Measurements from ENCODE around the gene METTL21A. TPM values are rescaled to one million over a fixed set of nuclear protein-coding genes. Genes with fewer than 3 reads are reported as not detected.

Gene METTL21A
- total RNA-seq = 10 to 100 TPM in 1 of 2 donors, 1 to 10 TPM in 1; 6.7 to 11.1 TPM
- polyA plus RNA-seq = 10 to 100 TPM in 1 of 2 donors, 1 to 10 TPM in 1; 6.6 to 15.4 TPM
- long read RNA-seq, donor 1, full-length matches to known transcripts = 19 of 34 reads
- long read RNA-seq, donor 1, partial matches to known transcripts = 2 of 34 reads
- long read RNA-seq, donor 1, other reads (novel, unspliced or antisense) = 13 of 34 reads
- long read RNA-seq, donor 2, partial matches to known transcripts = 1 of 16 reads
- long read RNA-seq, donor 2, other reads (novel, unspliced or antisense) = 10 of 16 reads

GRCh38 chr2:207625014-207625907, at the start of gene METTL21A:
Gene METTL21A (minus strand): TSS chr2:207625394. CDS start chr2:207624375, 1,019 bp downstream.
- no peaks in the 10 kb centered on the region for H3K36me3 ChIP-seq (ENCODE audit: control insufficient read depth in 1 of 2, insufficient read depth in 2 of 2, low read length in 1 of 2)
- no peaks in the 10 kb centered on the region for H3K27me3 ChIP-seq (ENCODE audit: control insufficient read depth in 1 of 2, insufficient read depth in 2 of 2, low read length in 1 of 2)
- intact Hi-C loops (cut with DNase I) = loop anchor here (2.0 to 10.0 kb wide), 4 partner anchors 86 to 450 kb away; partner anchors contain the start of genes CCNYL1 (in 2 of the 2) and PLEKHM3 (in 1 of the 2)
- peak within 1 kb of the TSS; percentile 29 to 73 for H3K27ac ChIP-seq (ENCODE audit: low read depth in 1 of 2, low read length in 2 of 2)
- 0 to 1% methylated on average over 71 to 92 of the region's 92 CpGs for WGBS, 2 donors
- H3K4me3 ChIP-seq (ENCODE audit: low read length in 2 of 2) = peak within 1 kb of the TSS; percentile 85 to 90
- DNase-seq (peak; percentile 90 to 95), ATAC-seq (ENCODE audit: low FRiP score) (peak; percentile 94)
- H3K4me1 ChIP-seq (ENCODE audit: control insufficient read depth in 1 of 2, insufficient read depth in 2 of 2, low read length in 2 of 2) = no peaks in the 10 kb centered on the region
- no peaks in the 10 kb centered on the region for H3K9me3 ChIP-seq (ENCODE audit: control insufficient read depth, low read length)

- H3K27ac ChIP-seq (ENCODE audit: low read depth in 1 of 2, low read length in 2 of 2) = no peak overlapping the region
- no peak for ATAC-seq (ENCODE audit: low FRiP score)
- no peak for DNase-seq
- no peak overlapping the region for H3K4me3 ChIP-seq (ENCODE audit: low read length in 2 of 2)
- 83 to 87% methylated on average over 2 of the region's 2 CpGs for WGBS, 2 donors
- H3K4me1 ChIP-seq (ENCODE audit: control insufficient read depth in 1 of 2, insufficient read depth in 2 of 2, low read length in 2 of 2) = no peaks in the 10 kb centered on the region
- H3K9me3 ChIP-seq (ENCODE audit: control insufficient read depth, low read length) = no peaks in the 10 kb centered on the region
- H3K27me3 ChIP-seq (ENCODE audit: control insufficient read depth in 1 of 2, insufficient read depth in 2 of 2, low read length in 1 of 2) = no peaks in the 10 kb centered on the region
- intact Hi-C loops (cut with DNase I) = no loop called here
- no peaks in the 10 kb centered on the region for H3K36me3 ChIP-seq (ENCODE audit: control insufficient read depth in 1 of 2, insufficient read depth in 2 of 2, low read length in 1 of 2)
These were observed 49.6 kb upstream of the METTL21A start for GRCh38 chr2:207674826-207675225.

- Histone ChIP-seq H3K27me3 (ENCODE audit: control insufficient read depth in 1 of 2, insufficient read depth in 2 of 2, low read length in 1 of 2) (no peaks in the 10 kb centered on the region), H3K27ac (ENCODE audit: low read depth in 1 of 2, low read length in 2 of 2) (no peak overlapping the region), H3K4me1 (ENCODE audit: control insufficient read depth in 1 of 2, insufficient read depth in 2 of 2, low read length in 2 of 2) (no peaks in the 10 kb centered on the region), H3K36me3 (ENCODE audit: control insufficient read depth in 1 of 2, insufficient read depth in 2 of 2, low read length in 1 of 2) (no peaks in the 10 kb centered on the region), H3K4me3 (ENCODE audit: low read length in 2 of 2) (no peak overlapping the region), H3K9me3 (ENCODE audit: control insufficient read depth, low read length) (no peaks in the 10 kb centered on the region)
- ATAC-seq (ENCODE audit: low FRiP score) (no peak), DNase-seq (no peak)
- intact Hi-C loops (cut with DNase I) = no loop called here
These were observed 49.1 kb upstream of the METTL21A start for GRCh38 chr2:207674266-207674774.

GRCh38 chr2:207673431-207673830, 48.2 kb upstream of the METTL21A start:
- no peaks in the 10 kb centered on the region for H3K27me3 ChIP-seq (ENCODE audit: control insufficient read depth in 1 of 2, insufficient read depth in 2 of 2, low read length in 1 of 2)
- 48 to 68% methylated on average over 2 of the region's 2 CpGs for WGBS, 2 donors

GRCh38 chr2:207670887-207671286, 45.7 kb upstream of the METTL21A start:
- H3K36me3 ChIP-seq (ENCODE audit: control insufficient read depth in 1 of 2, insufficient read depth in 2 of 2, low read length in 1 of 2) = no peaks in the 10 kb centered on the region
- WGBS, 2 donors = 66 to 71% methylated on average over 6 of the region's 6 CpGs
- no peak for ATAC-seq (ENCODE audit: low FRiP score)
- H3K27ac ChIP-seq (ENCODE audit: low read depth in 1 of 2, low read length in 2 of 2) = no peak overlapping the region
- H3K27me3 ChIP-seq (ENCODE audit: control insufficient read depth in 1 of 2, insufficient read depth in 2 of 2, low read length in 1 of 2) = no peaks in the 10 kb centered on the region
- H3K4me3 ChIP-seq (ENCODE audit: low read length in 2 of 2) = no peak overlapping the region
- no peak for DNase-seq
- H3K9me3 ChIP-seq (ENCODE audit: control insufficient read depth, low read length) = no peaks in the 10 kb centered on the region
- H3K4me1 ChIP-seq (ENCODE audit: control insufficient read depth in 1 of 2, insufficient read depth in 2 of 2, low read length in 2 of 2) = no peaks in the 10 kb centered on the region
- intact Hi-C loops (cut with DNase I) = no loop called here

More at GRCh38 chr2:207673431-207673830, 48.2 kb upstream of the METTL21A start:
- ATAC-seq (ENCODE audit: low FRiP score) (no peak), DNase-seq (no peak)
- H3K27ac ChIP-seq (ENCODE audit: low read depth in 1 of 2, low read length in 2 of 2) = no peak overlapping the region
- intact Hi-C loops (cut with DNase I) = no loop called here
- no peak overlapping the region for H3K4me3 ChIP-seq (ENCODE audit: low read length in 2 of 2)
- H3K36me3 ChIP-seq (ENCODE audit: control insufficient read depth in 1 of 2, insufficient read depth in 2 of 2, low read length in 1 of 2) = no peaks in the 10 kb centered on the region
- no peaks in the 10 kb centered on the region for H3K9me3 ChIP-seq (ENCODE audit: control insufficient read depth, low read length)
- no peaks in the 10 kb centered on the region for H3K4me1 ChIP-seq (ENCODE audit: control insufficient read depth in 1 of 2, insufficient read depth in 2 of 2, low read length in 2 of 2)

GRCh38 chr2:207663870-207664545, 38.8 kb upstream of the METTL21A start:
- DNase-seq = no peak
- Histone ChIP-seq H3K36me3 (ENCODE audit: control insufficient read depth in 1 of 2, insufficient read depth in 2 of 2, low read length in 1 of 2) (no peaks in the 10 kb centered on the region), H3K27ac (ENCODE audit: low read depth in 1 of 2, low read length in 2 of 2) (no peak overlapping the region), H3K4me1 (ENCODE audit: control insufficient read depth in 1 of 2, insufficient read depth in 2 of 2, low read length in 2 of 2) (no peaks in the 10 kb centered on the region), H3K4me3 (ENCODE audit: low read length in 2 of 2) (no peak overlapping the region), H3K27me3 (ENCODE audit: control insufficient read depth in 1 of 2, insufficient read depth in 2 of 2, low read length in 1 of 2) (no peaks in the 10 kb centered on the region), H3K9me3 (ENCODE audit: control insufficient read depth, low read length) (no peaks in the 10 kb centered on the region)
- 44 to 46% methylated on average over 5 of the region's 5 CpGs for WGBS, 2 donors
- intact Hi-C loops (cut with DNase I) = no loop called here
- ATAC-seq (ENCODE audit: low FRiP score) = no peak

- DNase-seq (no peak), ATAC-seq (ENCODE audit: low FRiP score) (no peak)
- Histone ChIP-seq H3K36me3 (ENCODE audit: control insufficient read depth in 1 of 2, insufficient read depth in 2 of 2, low read length in 1 of 2) (no peaks in the 10 kb centered on the region), H3K4me1 (ENCODE audit: control insufficient read depth in 1 of 2, insufficient read depth in 2 of 2, low read length in 2 of 2) (no peaks in the 10 kb centered on the region), H3K4me3 (ENCODE audit: low read length in 2 of 2) (no peak overlapping the region), H3K27me3 (ENCODE audit: control insufficient read depth in 1 of 2, insufficient read depth in 2 of 2, low read length in 1 of 2) (no peaks in the 10 kb centered on the region), H3K9me3 (ENCODE audit: control insufficient read depth, low read length) (no peaks in the 10 kb centered on the region), H3K27ac (ENCODE audit: low read depth in 1 of 2, low read length in 2 of 2) (no peak overlapping the region)
- intact Hi-C loops (cut with DNase I) = no loop called here
- 80 to 89% methylated on average over 2 of the region's 2 CpGs for WGBS, 2 donors
These were observed 37.0 kb upstream of the METTL21A start for GRCh38 chr2:207662203-207662602.

GRCh38 chr2:207660994-207661393, 35.8 kb upstream of the METTL21A start:
- ATAC-seq (ENCODE audit: low FRiP score) (no peak), DNase-seq (no peak)
- Histone ChIP-seq H3K36me3 (ENCODE audit: control insufficient read depth in 1 of 2, insufficient read depth in 2 of 2, low read length in 1 of 2) (no peaks in the 10 kb centered on the region), H3K27me3 (ENCODE audit: control insufficient read depth in 1 of 2, insufficient read depth in 2 of 2, low read length in 1 of 2) (no peaks in the 10 kb centered on the region), H3K27ac (ENCODE audit: low read depth in 1 of 2, low read length in 2 of 2) (no peak overlapping the region), H3K9me3 (ENCODE audit: control insufficient read depth, low read length) (no peaks in the 10 kb centered on the region), H3K4me3 (ENCODE audit: low read length in 2 of 2) (no peak overlapping the region), H3K4me1 (ENCODE audit: control insufficient read depth in 1 of 2, insufficient read depth in 2 of 2, low read length in 2 of 2) (no peaks in the 10 kb centered on the region)
- 77 to 82% methylated on average over 7 of the region's 7 CpGs for WGBS, 2 donors
- intact Hi-C loops (cut with DNase I) = no loop called here

All from aorta (tissue), 5 donors.